ENCODE results near the gene PNPT1. TPM values are rescaled to one million over a fixed set of nuclear protein-coding genes. Genes with fewer than 3 reads are reported as not detected.

The PNPT1 gene
- total and polyA plus RNA-seq, 2 of the 13 experiments (the other 11 are each of a cell fraction or from before 2014, with no cell fraction given): 23.4 to 61.0 TPM

- TF ChIP-seq ZNF512 (CRISPR knock-in tag; IDR thresholded peaks at IDR 0.05) (no peak), ZNF776 (CRISPR knock-in tag; IDR thresholded peaks at IDR 0.05) (no peak), TERF1 (CRISPR knock-in tag; IDR thresholded peaks at IDR 0.05) (no peak), ZNF777 (CRISPR knock-in tag; IDR thresholded peaks at IDR 0.05) (no peak), XBP1 (CRISPR knock-in tag; IDR thresholded peaks at IDR 0.05) (no peak), BCL3 (CRISPR knock-in tag; IDR thresholded peaks at IDR 0.05) (no peak), ZBTB37 (CRISPR knock-in tag; IDR thresholded peaks at IDR 0.05) (no peak), ZFYVE20 (CRISPR knock-in tag; IDR thresholded peaks at IDR 0.05; ENCODE audit: borderline replicate concordance, low read depth) (no peak), FOXA3 (CRISPR knock-in tag; IDR thresholded peaks at IDR 0.05) (no peak), ZNF276 (CRISPR knock-in tag; IDR thresholded peaks at IDR 0.05; ENCODE audit: low read depth) (no peak), ZNF580 (CRISPR knock-in tag; IDR thresholded peaks at IDR 0.05; ENCODE audit: borderline replicate concordance, low read depth) (0 out of 2 replicates have a peak, but pooled peaks have one; percentile 33), MXI1 (IDR thresholded peaks at IDR 0.05; ENCODE audit: borderline replicate concordance, low read depth, low read length) (0 out of 3 replicates have a peak, but pooled peaks have one; percentile 23), ZEB1 (IDR thresholded peaks at IDR 0.05; ENCODE audit: insufficient replicate concordance, low read depth) (no peak), BRCA1 (CRISPR knock-in tag; IDR thresholded peaks at IDR 0.05) (no peak), TRIM24 (CRISPR knock-in tag; IDR thresholded peaks at IDR 0.05) (no peak), GABPB1 (CRISPR knock-in tag; IDR thresholded peaks at IDR 0.05) (no peak), ZC3H4 (CRISPR knock-in tag; IDR thresholded peaks at IDR 0.05; ENCODE audit: borderline replicate concordance) (no peak), RORA (CRISPR knock-in tag; IDR thresholded peaks at IDR 0.05) (no peak), GATA4 (IDR thresholded peaks at IDR 0.05; ENCODE audit: borderline replicate concordance, low read depth) (no peak)
Observed at GRCh38 chr2:55620123-55620779, 73.4 kb downstream of the PNPT1 start (continued).
